Measurements from ENCODE around the gene SKIC2. TPM values are rescaled to one million over a fixed set of nuclear protein-coding genes. Genes with fewer than 3 reads are reported as not detected.

The SKIC2 gene
- total RNA-seq, 1 donor from 2014 or later = 86.5 TPM

DNA sequence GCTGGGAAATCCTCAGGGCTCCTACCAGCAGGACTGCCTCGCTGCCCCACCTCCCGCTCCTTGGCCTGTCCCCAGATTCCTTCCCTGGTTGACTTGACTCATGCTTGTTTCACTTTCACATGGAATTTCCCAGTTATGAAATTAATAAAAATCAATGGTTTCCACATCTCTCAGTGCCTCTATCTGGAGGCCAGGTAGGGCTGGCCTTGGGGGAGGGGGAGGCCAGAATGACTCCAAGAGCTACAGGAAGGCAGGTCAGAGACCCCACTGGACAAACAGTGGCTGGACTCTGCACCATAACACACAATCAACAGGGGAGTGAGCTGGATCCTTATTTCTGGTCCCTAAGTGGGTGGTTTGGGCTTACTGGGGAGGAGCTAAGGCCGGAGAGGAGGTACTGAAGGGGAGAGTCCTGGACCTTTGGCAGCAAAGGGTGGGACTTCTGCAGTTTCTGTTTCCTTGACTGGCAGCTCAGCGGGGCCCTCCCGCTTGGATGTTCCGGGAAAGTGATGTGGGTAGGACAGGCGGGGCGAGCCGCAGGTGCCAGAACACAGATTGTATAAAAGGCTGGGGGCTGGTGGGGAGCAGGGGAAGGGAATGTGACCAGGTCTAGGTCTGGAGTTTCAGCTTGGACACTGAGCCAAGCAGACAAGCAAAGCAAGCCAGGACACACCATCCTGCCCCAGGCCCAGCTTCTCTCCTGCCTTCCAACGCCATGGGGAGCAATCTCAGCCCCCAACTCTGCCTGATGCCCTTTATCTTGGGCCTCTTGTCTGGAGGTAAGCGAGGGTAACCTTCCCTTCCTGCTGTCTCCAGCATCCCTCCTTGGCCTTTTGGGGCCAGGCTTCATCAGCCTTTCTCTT lies 13.2 kb upstream of the SKIC2 start, which contains the start of gene CFB:
Gene CFB, plus strand, starts transcription at position 589 of the 863 bp plus-strand sequence. Its CDS starts 127 bp downstream, at position 716.
- intact Hi-C loops (cut with micrococcal nuclease) = no loop called here

DNA sequence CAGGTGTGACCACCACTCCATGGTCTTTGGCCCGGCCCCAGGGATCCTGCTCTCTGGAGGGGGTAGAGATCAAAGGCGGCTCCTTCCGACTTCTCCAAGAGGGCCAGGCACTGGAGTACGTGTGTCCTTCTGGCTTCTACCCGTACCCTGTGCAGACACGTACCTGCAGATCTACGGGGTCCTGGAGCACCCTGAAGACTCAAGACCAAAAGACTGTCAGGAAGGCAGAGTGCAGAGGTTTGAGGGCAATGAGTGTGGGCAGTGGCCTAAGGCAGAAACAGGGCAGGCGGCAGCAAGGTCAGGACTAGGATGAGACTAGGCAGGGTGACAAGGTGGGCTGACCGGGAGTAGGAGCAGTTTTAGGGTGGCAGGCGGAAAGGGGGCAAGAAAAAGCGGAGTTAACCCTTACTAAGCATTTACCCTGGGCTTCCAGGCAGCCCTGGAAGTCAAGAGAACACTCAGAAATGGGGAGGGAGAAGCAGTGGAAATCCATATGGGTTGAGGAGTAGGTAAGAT lies 12.5 kb upstream of the SKIC2 start:
- intact Hi-C loops (cut with micrococcal nuclease) = no loop called here

DNA sequence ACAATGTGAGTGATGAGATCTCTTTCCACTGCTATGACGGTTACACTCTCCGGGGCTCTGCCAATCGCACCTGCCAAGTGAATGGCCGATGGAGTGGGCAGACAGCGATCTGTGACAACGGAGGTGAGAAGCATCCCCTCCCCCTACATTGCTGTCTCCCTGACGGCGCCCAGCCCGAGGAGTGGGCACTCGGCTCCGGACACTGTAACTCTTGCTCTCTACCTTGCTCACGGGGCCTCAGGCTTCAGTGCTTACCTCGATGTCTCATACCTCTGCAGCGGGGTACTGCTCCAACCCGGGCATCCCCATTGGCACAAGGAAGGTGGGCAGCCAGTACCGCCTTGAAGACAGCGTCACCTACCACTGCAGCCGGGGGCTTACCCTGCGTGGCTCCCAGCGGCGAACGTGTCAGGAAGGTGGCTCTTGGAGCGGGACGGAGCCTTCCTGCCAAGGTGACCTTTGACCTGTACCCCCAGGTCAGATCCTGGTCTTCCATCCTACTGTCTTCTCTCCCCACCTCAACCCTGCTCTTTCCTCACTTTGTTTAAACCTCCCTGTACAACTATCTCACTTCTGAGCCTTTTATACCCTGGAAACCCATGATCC lies 11.8 kb upstream of the SKIC2 start:
- intact Hi-C loops (cut with micrococcal nuclease) = no loop called here

DNA sequence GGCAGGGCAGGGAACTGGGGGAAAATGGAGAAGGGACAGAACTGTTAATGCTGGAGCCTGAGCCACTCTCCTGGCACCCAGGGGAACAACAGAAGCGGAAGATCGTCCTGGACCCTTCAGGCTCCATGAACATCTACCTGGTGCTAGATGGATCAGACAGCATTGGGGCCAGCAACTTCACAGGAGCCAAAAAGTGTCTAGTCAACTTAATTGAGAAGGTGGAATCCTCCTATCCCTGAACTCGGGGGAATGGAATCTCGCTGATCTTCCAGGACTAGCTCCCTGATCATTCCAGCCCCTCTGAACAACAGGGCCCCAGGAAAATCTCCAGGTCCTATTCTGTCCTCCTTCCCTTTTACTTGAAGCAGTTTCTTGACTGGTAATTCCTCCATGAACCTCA lies 11.1 kb upstream of the SKIC2 start:
- intact Hi-C loops (cut with micrococcal nuclease) = no loop called here

- intact Hi-C loops (cut with micrococcal nuclease) = no loop called here
Observed at GRCh38 chr6:31948306-31948705, 10.7 kb upstream of the SKIC2 start.

DNA sequence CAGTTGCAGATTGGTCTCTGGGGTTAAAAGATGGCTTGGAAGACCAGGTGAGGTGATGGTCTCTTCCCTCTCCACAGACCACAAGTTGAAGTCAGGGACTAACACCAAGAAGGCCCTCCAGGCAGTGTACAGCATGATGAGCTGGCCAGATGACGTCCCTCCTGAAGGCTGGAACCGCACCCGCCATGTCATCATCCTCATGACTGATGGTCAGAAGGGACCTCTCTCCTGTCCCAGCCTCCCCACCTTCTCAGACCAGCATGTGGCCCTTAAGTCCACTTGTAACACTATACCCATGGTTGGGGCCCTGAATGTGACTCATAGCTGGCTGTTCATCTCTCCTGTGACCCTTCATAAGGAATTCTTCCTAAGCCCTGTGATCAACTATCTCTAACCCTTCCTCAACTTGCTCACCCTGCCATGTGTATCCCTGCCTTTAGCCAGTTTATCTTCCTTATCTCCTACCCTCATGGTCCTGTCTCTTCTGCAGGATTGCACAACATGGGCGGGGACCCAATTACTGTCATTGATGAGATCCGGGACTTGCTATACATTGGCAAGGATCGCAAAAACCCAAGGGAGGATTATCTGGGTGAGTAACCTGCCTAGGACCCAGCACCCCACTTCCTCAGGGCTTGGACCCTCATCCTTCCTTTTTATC lies 10.1 kb upstream of the SKIC2 start:
- intact Hi-C loops (cut with micrococcal nuclease) = no loop called here

DNA sequence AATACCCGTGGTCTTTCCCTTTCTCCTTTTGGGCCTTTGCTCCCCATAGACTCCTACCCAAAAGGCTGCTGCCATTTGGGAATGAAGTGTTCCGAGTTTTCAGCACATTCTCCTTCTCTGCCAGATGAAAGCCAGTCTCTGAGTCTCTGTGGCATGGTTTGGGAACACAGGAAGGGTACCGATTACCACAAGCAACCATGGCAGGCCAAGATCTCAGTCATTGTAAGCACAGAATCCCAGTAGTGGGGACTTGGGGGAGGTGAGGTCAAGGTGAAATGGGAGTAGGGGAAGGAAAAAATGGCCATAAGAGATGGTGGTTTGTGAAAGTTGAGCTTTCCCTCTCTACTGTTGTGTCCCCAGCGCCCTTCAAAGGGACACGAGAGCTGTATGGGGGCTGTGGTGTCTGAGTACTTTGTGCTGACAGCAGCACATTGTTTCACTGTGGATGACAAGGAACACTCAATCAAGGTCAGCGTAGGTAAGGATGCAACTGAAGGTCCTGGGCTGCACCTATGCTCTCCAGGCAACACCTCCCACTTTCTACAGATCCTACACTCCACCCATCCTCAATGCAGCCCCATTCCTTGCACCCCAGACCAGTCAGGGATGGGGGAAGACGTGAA lies 8.9 kb upstream of the SKIC2 start:
- intact Hi-C loops (cut with micrococcal nuclease) = loop anchor here (10.0 kb wide), 1 partner anchor 405 kb away; the partner anchor contains the start of genes ATP6V1G2, DDX39B and NFKBIL1

DNA sequence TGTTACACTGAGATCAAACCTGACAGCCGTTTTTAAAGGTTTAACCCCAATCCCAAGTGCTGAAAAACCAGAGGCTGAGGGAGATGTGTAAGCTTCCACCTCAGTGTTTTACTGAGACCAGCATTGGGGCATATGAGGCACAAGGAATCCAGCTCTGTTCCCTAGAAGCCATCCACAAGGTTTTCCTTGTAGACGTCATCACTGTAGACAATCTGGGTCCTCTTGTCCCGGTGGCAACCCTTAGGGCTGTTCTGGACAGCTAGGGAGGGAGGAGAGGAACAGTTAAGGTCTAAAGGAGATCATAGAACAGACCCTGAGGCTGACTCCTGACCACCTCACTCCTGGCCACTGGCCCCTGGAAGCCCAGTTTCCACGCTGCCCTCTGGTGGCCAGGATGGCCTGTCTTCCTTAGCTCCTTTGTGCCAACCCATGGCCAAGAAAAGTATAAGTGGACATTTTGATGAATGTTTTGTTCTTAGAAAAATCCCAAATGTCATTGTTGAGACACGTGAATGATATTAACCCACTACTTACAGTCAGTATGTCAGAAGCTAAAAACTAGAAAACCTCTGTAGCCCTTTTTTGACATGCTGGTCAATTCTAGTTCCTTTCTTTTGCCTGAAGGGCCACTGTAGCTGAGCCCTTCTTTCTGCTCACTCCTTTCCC lies 6.7 kb upstream of the SKIC2 start:
- intact Hi-C loops (cut with micrococcal nuclease) = loop anchor here (10.0 kb wide), 1 partner anchor 407 kb away; the partner anchor contains the start of genes ATP6V1G2, DDX39B and NFKBIL1

DNA sequence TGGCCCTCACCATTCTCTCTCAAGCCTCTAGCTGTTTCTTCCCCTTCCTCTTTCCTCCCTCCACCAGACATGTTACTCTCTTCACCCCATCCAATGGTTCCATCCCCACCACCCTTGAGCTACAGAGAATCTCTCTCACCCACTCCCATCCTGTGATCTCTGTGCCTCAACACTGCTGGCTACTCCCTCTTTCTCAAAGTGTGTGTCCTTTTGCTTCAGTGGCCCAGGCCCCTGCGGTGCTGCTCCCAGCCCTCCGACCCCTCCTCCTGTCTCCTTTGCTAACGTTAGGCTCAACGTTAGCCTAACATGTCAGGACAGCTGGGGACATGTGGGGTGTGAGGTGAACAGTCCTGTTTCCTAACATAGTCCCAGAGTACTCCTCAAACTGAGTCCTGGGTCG lies 6.1 kb upstream of the SKIC2 start:
- intact Hi-C loops (cut with micrococcal nuclease) = loop anchor here (10.0 kb wide), 1 partner anchor 408 kb away; the partner anchor contains the start of genes ATP6V1G2, DDX39B and NFKBIL1

- intact Hi-C loops (cut with micrococcal nuclease) = loop anchor here (10.0 kb wide), 1 partner anchor 410 kb away; the partner anchor contains the start of genes ATP6V1G2, DDX39B and NFKBIL1
Observed at GRCh38 chr6:31954511-31954910, 4.5 kb upstream of the SKIC2 start.

DNA sequence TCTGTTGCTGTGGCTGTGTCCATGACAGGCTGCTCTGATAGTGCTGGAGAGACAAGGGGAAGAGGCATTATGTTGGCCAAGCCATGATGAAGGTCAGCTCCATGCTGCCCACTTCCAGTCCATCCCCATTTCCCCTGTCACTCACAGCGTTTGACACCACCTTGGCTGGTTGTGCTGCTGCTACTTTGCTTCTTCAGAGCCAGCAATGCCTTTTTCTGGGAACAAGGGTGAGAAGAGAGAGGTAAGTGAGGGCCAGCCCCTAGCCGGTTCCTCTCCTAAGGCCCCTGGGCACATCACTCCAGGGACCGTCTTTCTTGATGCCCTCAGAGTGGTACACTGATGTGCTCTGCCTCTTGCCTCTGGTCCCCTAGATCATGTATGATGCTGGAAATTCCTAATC lies 2.2 kb upstream of the SKIC2 start:
- intact Hi-C loops (cut with micrococcal nuclease) = loop anchor here (5.0 to 10.0 kb wide), 3 partner anchors 241 to 412 kb away; partner anchors contain the start of genes ATP6V1G2, CSNK2B, DDX39B and LY6G5B

- intact Hi-C loops (cut with micrococcal nuclease) = loop anchor here (5.0 to 10.0 kb wide), 3 partner anchors 239 to 414 kb away; partner anchors contain the start of genes ATP6V1G2, CSNK2B, DDX39B and LY6G5B
Observed at GRCh38 chr6:31958412-31958740, 599 bp upstream of the SKIC2 start.

GRCh38 chr6:31961616-31962015 lies 2.6 kb downstream of the SKIC2 start:
- intact Hi-C loops (cut with micrococcal nuclease) = no loop called here

DNA sequence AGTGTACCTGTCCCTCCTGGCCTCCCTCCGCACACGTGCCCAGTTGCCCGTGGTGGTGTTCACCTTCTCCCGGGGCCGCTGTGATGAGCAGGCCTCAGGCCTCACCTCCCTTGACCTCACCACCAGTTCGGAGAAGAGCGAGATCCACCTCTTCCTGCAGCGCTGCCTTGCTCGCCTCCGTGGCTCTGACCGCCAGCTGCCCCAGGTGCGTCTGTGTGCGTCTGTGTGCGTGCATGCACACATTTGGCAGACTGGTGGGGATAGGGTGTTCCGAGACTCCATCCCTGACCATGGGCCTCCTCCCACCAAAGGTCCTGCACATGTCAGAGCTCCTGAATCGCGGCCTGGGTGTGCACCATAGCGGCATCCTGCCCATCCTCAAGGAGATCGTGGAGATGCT lies 4.9 kb downstream of the SKIC2 start:
- intact Hi-C loops (cut with micrococcal nuclease) = no loop called here

- intact Hi-C loops (cut with micrococcal nuclease) = no loop called here
Observed at GRCh38 chr6:31965700-31966099, 6.7 kb downstream of the SKIC2 start.

DNA sequence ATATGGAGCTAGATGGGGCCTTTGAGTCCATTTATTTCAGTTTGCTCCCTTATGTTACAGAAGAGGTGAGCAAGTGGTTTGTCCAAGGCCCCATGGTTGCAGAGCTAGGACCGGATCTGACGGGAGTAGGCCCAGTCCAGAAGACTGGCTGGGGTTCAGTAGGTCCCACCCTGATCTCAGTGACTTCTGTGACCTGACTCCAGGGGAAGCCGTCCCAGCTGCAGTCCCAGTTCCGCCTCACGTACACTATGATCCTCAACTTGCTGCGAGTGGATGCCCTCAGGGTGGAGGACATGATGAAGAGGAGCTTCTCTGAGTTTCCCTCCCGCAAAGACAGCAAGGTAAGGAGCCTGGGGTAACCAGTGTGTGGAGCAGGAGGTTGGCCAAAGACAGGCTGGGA lies 7.5 kb downstream of the SKIC2 start:
- intact Hi-C loops (cut with micrococcal nuclease) = no loop called here

- intact Hi-C loops (cut with micrococcal nuclease) = no loop called here
Observed at GRCh38 chr6:31966997-31967925, 8.3 kb downstream of the SKIC2 start.

- intact Hi-C loops (cut with micrococcal nuclease) = no loop called here
Observed at GRCh38 chr6:31967926-31968320, 8.9 kb downstream of the SKIC2 start.

DNA sequence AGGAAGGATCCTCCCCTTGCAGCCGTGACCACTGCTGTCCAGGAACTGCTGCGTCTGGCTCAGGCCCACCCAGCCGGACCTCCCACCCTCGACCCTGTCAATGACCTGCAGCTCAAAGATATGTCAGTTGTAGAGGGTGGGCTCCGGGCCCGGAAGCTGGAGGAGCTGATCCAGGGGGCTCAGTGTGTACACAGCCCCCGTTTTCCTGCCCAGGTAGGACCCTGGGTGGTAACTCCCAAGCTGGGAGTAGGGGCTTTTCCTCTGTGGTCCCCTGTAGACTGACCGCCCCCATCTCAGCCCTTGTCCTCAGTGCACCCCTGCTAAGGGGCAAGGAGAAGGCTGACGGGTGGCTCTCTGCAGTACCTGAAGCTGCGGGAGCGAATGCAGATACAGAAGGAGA lies 9.4 kb downstream of the SKIC2 start:
- intact Hi-C loops (cut with micrococcal nuclease) = no loop called here

All from T-helper 2 cell treated with Interferon-gamma antibody and Interleukin-4, amounts not matched to agents 100 ng/mL and 5 ng/mL, for 36 hours (primary cell).